Neural progenitor cell (in vitro differentiated cells): ENCODE data around the gene SLC35D2.

ENCODE experiments used
- CTCF ChIP-seq: fragments of 200-600 bp; sonication (generic); IDR thresholded peaks from 2 replicates; pipeline ENCODE4 v1.5.1; 2017; ENCODE audit warnings: antibody characterized with exemption, mild to moderate bottlenecking
- EZH2phosphoT487 ChIP-seq: fragments of 200-600 bp; sonication (generic); IDR thresholded peaks from 2 replicates; pipeline ENCODE4 v1.6.1; 2017; ENCODE audit warnings: antibody characterized with exemption

GRCh38 chr9:96430377-96430776 lies 46.9 kb upstream of the SLC35D2 start:
- TF ChIP-seq CTCF = no peak
- no peak for TF ChIP-seq EZH2phosphoT487
